K562 (cell line): ENCODE results near the gene LRP1B.

ENCODE experiments used
- ATF1 ChIP-seq, 2 experiments: fragments of 450-650 bp in 1 of 2; IDR thresholded peaks; 2 replicates each; pipeline ENCODE4 v1.6.1; 2016; ENCODE audit warnings: missing compliant biosample characterization in 1 of 2, missing genetic modification characterization in 1 of 2
- COPS2 ChIP-seq: fragments of 450-650 bp; conservative IDR thresholded peaks from 2 replicates; pipeline ENCODE4 v1.6.1; 2016; ENCODE audit warnings: mild to moderate bottlenecking, moderate library complexity
- CTCF ChIP-seq, 3 experiments: IDR thresholded peaks in 2 of 3; conservative IDR thresholded peaks in 1 of 3; 2 replicates each; pipeline ENCODE4 v1.5.1; 2011 to 2012; ENCODE audit warnings: low read length in 3 of 3, mild to moderate bottlenecking in 3 of 3, control low read depth in 2 of 3, improper control_type of control experiment in 1 of 3, inconsistent platforms in 1 of 3, low read depth in 1 of 3, mixed read lengths in 1 of 3, moderate library complexity in 1 of 3; ENCODE audit not compliant: insufficient read depth in 2 of 3
- FOXP1 ChIP-seq: sonication (generic); formaldehyde crosslinking; IDR thresholded peaks from 2 replicates; pipeline ENCODE4 v1.8.0; 2022; ENCODE audit warnings: mild to moderate bottlenecking, missing genetic modification reagents
- HDAC6 ChIP-seq: IDR thresholded peaks from 2 replicates; pipeline ENCODE4 v1.6.1; 2012; ENCODE audit warnings: low read depth, mild to moderate bottlenecking, control low read depth, inconsistent platforms, low read length, moderate library complexity
- MXI1 ChIP-seq: IDR thresholded peaks from 2 replicates; pipeline ENCODE4 v1.6.1; 2011; ENCODE audit warnings: low read depth, mild to moderate bottlenecking, improper control_type of control experiment, low read length
- NFIC ChIP-seq: fragments of 450-650 bp; IDR thresholded peaks from 2 replicates; pipeline ENCODE4 v1.6.1; 2017; ENCODE audit warnings: mild to moderate bottlenecking, inconsistent platforms
- PATZ1 ChIP-seq: fragments of 250-450 bp; sonication (Bioruptor Pico); IDR thresholded peaks from 2 replicates; pipeline ENCODE4 v1.5.0; 2020; ENCODE audit warnings: mild to moderate bottlenecking, borderline replicate concordance
- POLR2AphosphoS5 ChIP-seq: IDR thresholded peaks from 2 replicates; pipeline ENCODE4 v1.6.1; 2011; ENCODE audit warnings: mild to moderate bottlenecking, low read depth, low read length, moderate library complexity; ENCODE audit not compliant: control insufficient read depth, insufficient read depth
- RBBP5 ChIP-seq: fragments of 200-600 bp; sonication (generic); IDR thresholded peaks from 2 replicates; pipeline ENCODE4 v1.6.1; 2012; ENCODE audit warnings: borderline replicate concordance, mild to moderate bottlenecking, low read length, control low read depth, inconsistent platforms; ENCODE audit not compliant: insufficient read depth, poor library complexity, severe bottlenecking
- THRAP3 ChIP-seq: fragments of 450-650 bp; IDR thresholded peaks from 2 replicates; pipeline ENCODE4 v1.6.1; 2016; ENCODE audit warnings: mild to moderate bottlenecking, inconsistent platforms, borderline replicate concordance
- ZNF561 ChIP-seq: fragments of 450-650 bp; formaldehyde crosslinking; conservative IDR thresholded peaks from 2 replicates; pipeline ENCODE4 v1.4.0; 2020; ENCODE audit warnings: mild to moderate bottlenecking, moderate library complexity
- TF ChIP-seq, protein P1 (sequence below): sonication (generic); formaldehyde crosslinking; IDR thresholded peaks from 2 replicates; pipeline ENCODE4 v1.8.1; 2022; ENCODE audit warnings: missing genetic modification reagents
- TF ChIP-seq, protein P2 (sequence below): sonication (generic); formaldehyde crosslinking; IDR thresholded peaks from 2 replicates; pipeline ENCODE4 v1.8.1; 2023; ENCODE audit warnings: mild to moderate bottlenecking, missing genetic modification reagents, moderate library complexity

DNA sequence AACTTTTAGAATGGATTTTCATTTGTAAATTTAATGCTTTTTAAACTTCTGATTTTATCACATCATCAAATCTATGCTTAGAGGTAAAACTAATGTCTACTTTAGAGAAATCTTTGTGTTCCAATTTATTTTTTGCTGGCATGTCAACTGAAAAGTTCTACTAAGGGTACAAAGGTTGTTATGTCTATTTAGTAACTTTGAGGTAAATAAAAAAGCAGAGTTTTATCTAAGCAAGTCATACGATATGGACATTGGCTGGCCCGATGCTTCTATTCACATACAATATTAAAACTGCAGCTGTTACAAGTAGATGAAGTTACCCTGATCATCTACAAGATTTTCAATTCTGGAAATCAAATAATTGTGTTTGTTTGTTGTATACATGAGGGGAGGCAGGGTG lies 1575.1 kb downstream of the LRP1B start:
- TF ChIP-seq RBBP5 (no peak), ZNF561 (no peak), PATZ1 (no peak), POLR2AphosphoS5 (no peak), MXI1 (no peak), CTCF (IDR thresholded peaks at IDR 0.05 in 2 of 3, conservative IDR thresholded peaks at IDR 0.05 in 1 of 3; ENCODE audit: insufficient read depth in 2 of 3, low read depth in 1 of 3, low read length in 3 of 3) (no peak), THRAP3 (no peak), HDAC6 (no peak), NFIC (no peak), COPS2 (no peak), FOXP1 (CRISPR knock-in tag) (no peak), ATF1 (CRISPR knock-in tag; IDR thresholded peaks at IDR 0.05) (no peak), ATF1 (tag; IDR thresholded peaks at IDR 0.05) (no peak)
- TF ChIP-seq, protein P1, sequence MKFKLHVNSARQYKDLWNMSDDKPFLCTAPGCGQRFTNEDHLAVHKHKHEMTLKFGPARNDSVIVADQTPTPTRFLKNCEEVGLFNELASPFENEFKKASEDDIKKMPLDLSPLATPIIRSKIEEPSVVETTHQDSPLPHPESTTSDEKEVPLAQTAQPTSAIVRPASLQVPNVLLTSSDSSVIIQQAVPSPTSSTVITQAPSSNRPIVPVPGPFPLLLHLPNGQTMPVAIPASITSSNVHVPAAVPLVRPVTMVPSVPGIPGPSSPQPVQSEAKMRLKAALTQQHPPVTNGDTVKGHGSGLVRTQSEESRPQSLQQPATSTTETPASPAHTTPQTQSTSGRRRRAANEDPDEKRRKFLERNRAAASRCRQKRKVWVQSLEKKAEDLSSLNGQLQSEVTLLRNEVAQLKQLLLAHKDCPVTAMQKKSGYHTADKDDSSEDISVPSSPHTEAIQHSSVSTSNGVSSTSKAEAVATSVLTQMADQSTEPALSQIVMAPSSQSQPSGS = no peak
- TF ChIP-seq, protein P2, sequence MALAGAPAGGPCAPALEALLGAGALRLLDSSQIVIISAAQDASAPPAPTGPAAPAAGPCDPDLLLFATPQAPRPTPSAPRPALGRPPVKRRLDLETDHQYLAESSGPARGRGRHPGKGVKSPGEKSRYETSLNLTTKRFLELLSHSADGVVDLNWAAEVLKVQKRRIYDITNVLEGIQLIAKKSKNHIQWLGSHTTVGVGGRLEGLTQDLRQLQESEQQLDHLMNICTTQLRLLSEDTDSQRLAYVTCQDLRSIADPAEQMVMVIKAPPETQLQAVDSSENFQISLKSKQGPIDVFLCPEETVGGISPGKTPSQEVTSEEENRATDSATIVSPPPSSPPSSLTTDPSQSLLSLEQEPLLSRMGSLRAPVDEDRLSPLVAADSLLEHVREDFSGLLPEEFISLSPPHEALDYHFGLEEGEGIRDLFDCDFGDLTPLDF (CRISPR knock-in tag) = no peak
